Embryonic facial prominence (tissue), 1 donor: ENCODE data around the gene TOR3A.

Experiments
- DNase-seq: peaks from one replicate; pipeline ENCODE4 v3.0.0-alpha.2; 2016; ENCODE audit errors: extremely low spot score

TOR3A gene

GRCh38 chr1:179066471-179066870 is 15.4 kb upstream of the TOR3A start:
- no peak for DNase-seq

- no peak for DNase-seq
These were observed 4.5 kb upstream of the TOR3A start for GRCh38 chr1:179077396-179077795.

- DNase-seq: peak; percentile 39
These were observed 2.6 kb upstream of the TOR3A start for GRCh38 chr1:179079113-179079761.

GRCh38 chr1:179080866-179081686 is 794 bp upstream of the TOR3A start:
- no peak for DNase-seq

GRCh38 chr1:179082333-179082998 is 596 bp downstream of the TOR3A start:
- DNase-seq: no peak

GRCh38 chr1:179082999-179083335 is 1.1 kb downstream of the TOR3A start:
- DNase-seq: no peak

- no peak for DNase-seq
These were observed 1.7 kb downstream of the TOR3A start for GRCh38 chr1:179083533-179083932.

GRCh38 chr1:179087665-179088064 is 5.8 kb downstream of the TOR3A start:
- no peak for DNase-seq

- no peak for DNase-seq
These were observed 8.1 kb downstream of the TOR3A start for GRCh38 chr1:179089827-179090482.

GRCh38 chr1:179090522-179090921 is 8.7 kb downstream of the TOR3A start:
- no peak for DNase-seq

GRCh38 chr1:179090923-179091322 is 9.1 kb downstream of the TOR3A start:
- DNase-seq: no peak

GRCh38 chr1:179091691-179092165 is 9.9 kb downstream of the TOR3A start:
- DNase-seq: no peak

GRCh38 chr1:179092896-179093461 is 11.1 kb downstream of the TOR3A start:
- DNase-seq: no peak

GRCh38 chr1:179094818-179095217 is 12.9 kb downstream of the TOR3A start:
- DNase-seq: no peak

- no peak for DNase-seq
These were observed 13.5 kb downstream of the TOR3A start for GRCh38 chr1:179095377-179095776.

- DNase-seq: no peak
These were observed 14.1 kb downstream of the TOR3A start for GRCh38 chr1:179095924-179096323.

GRCh38 chr1:179099891-179100290 is 18.0 kb downstream of the TOR3A start:
- no peak for DNase-seq

GRCh38 chr1:179101566-179101965 is 19.7 kb downstream of the TOR3A start:
- no peak for DNase-seq

GRCh38 chr1:179103999-179104398 is 22.1 kb downstream of the TOR3A start:
- no peak for DNase-seq

GRCh38 chr1:179104611-179105250 is 22.9 kb downstream of the TOR3A start:
- DNase-seq: no peak

GRCh38 chr1:179105393-179105792 is 23.5 kb downstream of the TOR3A start:
- DNase-seq: no peak
